ENCODE results near the gene ERGIC3.
"Not testable (repeated sequence)": the region's sequence is repeated elsewhere in the genome, so short reads cannot be mapped to it uniquely, and the experiment has no call there.

The ERGIC3 gene

GRCh38 chr20:35518955-35519354 lies 22.9 kb upstream of the ERGIC3 start:
- no peak for DNase-seq

- peak in 1 of 2 donors; percentile 44 for DNase-seq
Measured at GRCh38 chr20:35523298-35523888, 18.5 kb upstream of the ERGIC3 start.

- DNase-seq, result no peak
Measured at GRCh38 chr20:35525639-35526038, 16.2 kb upstream of the ERGIC3 start.

GRCh38 chr20:35527122-35527769 lies 14.6 kb upstream of the ERGIC3 start:
- no peak for DNase-seq

GRCh38 chr20:35529552-35529951 lies 12.3 kb upstream of the ERGIC3 start, which contains the start of gene C20orf173:
Gene C20orf173, minus strand, starts transcription at chr20:35529652. Its CDS starts 279 bp downstream, at chr20:35529373.
- no peak for DNase-seq

GRCh38 chr20:35539756-35540212 lies 2.1 kb upstream of the ERGIC3 start:
- DNase-seq, result peak; percentile 36 to 42

- DNase-seq, result no peak
Measured at GRCh38 chr20:35541118-35541782, 628 bp upstream of the ERGIC3 start.

- DNase-seq, result no peak
Measured at GRCh38 chr20:35542990-35543389, 1.1 kb downstream of the ERGIC3 start.

GRCh38 chr20:35544436-35544835 lies 2.6 kb downstream of the ERGIC3 start:
- DNase-seq, result no peak

- not testable (repeated sequence) for DNase-seq
Measured at GRCh38 chr20:35544941-35545340, 3.1 kb downstream of the ERGIC3 start.

GRCh38 chr20:35546127-35546526 lies 4.2 kb downstream of the ERGIC3 start:
- no peak for DNase-seq

- no peak for DNase-seq
Measured at GRCh38 chr20:35547329-35547728, 5.5 kb downstream of the ERGIC3 start.

- DNase-seq, result no peak
Measured at GRCh38 chr20:35551503-35551902, 9.6 kb downstream of the ERGIC3 start.

GRCh38 chr20:35552914-35553313 lies 11.0 kb downstream of the ERGIC3 start:
- DNase-seq, result no peak

GRCh38 chr20:35555461-35555860 lies 13.6 kb downstream of the ERGIC3 start:
- DNase-seq, result not testable (repeated sequence)

- DNase-seq, result no peak
Measured at GRCh38 chr20:35555951-35556645, 14.2 kb downstream of the ERGIC3 start.

- no peak for DNase-seq
Measured at GRCh38 chr20:35556871-35557270, 15.0 kb downstream of the ERGIC3 start.

- no peak for DNase-seq
Measured at GRCh38 chr20:35558451-35558850, 16.6 kb downstream of the ERGIC3 start.

- DNase-seq, result no peak
Measured at GRCh38 chr20:35559042-35559693, 17.3 kb downstream of the ERGIC3 start.

- DNase-seq, result no peak
Measured at GRCh38 chr20:35560105-35560511, 18.2 kb downstream of the ERGIC3 start.

GRCh38 chr20:35560541-35560940 lies 18.7 kb downstream of the ERGIC3 start:
- no peak for DNase-seq

- DNase-seq, result peak in 1 of 2 donors; percentile 5
Measured at GRCh38 chr20:35561268-35561667, 19.4 kb downstream of the ERGIC3 start.

GRCh38 chr20:35561671-35562070 lies 19.8 kb downstream of the ERGIC3 start:
- DNase-seq, result no peak

All from inflammatory macrophage treated with lipopolysaccharide for 1 hour (primary cell).